ENCODE data around the gene USP36.
"Not testable (repeated sequence)": the region's sequence is repeated elsewhere in the genome, so short reads cannot be mapped to it uniquely, and the experiment has no call there.

Gene USP36

DNA sequence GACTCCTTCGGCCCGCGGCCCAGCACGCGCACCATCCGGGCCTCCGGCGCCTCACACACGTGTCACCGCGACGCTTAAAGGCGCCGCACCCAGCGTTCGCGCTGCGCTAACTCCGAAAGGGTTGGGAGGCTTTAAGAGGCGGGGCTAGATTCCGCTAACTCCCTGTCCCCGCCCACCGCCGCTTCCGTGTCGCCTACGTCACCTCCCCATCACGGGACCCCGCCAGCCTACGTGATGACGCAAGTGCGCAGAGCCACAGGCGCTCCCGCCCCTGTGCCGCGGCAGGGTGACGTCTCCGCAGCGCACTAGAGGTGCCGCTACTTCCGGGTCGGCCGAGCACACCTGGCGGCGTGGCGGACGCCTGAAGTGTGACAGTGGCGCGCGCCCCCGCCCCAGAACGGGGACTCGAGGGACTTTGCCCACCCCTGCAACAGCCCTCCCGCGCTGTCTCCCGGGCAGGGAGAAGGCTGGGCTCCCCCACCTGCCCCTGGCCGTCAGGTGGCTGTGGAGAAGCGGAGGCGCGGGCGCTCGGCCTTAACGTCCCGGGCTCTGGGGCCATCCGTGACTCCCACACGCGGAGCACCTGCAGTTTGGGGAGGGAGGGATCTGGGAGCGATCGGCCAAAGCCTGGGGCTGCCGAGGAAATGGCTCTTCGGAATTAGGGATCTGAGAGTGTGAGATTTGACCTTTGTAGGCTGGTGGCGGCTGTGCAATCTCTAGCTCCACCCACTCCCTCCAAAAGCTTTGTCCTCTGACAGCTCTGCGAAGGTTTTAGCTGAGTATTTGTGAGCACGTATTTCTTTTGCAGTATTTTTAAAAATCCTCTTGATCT lies at the start of gene USP36:
Gene USP36, minus strand, starts transcription at position 35 of the 832 bp plus-strand sequence. CDS start 4,451 bp downstream, outside the sequence.
- DNase-seq (ENCODE audit: low read depth in 2 of 2) = peak; percentile 95 to 96

DNA sequence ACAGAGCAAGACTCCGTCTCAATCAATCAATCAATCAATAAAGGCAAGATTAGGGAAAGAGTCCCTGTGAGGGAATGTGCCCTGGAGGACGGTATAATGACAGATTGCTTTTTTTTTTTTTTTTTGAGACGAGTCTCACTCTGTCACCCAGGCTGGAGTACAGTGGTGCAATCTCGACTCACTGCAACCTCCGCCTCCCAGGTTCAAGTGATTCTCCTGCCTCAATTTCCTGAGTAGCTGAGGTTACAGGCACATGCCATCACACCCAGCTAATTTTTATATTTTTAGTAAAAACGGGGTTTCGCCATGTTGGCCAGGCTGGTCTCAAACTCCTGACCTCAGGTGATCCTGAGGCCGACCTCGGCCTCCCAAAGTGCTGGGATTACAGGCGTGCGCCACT lies 49.5 kb upstream of the USP36 start:
- not testable (repeated sequence) for DNase-seq (ENCODE audit: low read depth in 2 of 2)

DNA sequence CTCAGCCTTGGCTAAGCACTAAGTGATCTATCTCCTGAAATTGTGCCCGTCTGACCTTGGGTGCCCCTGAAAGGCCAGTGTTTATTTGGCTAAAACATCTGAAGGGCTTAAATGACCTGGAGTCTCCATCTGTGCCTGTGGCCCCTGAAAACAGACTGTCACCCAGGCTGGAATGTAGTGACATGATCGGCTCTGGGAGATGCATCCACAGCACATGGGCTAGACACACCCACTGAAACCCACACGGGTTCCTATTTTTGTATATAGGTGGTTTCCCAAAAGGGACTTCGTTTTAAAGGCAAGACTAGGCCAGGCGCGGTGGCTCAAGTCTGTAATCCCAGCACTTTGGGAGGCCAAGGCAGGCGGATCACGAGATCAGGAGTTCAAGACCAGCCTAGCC lies 48.9 kb upstream of the USP36 start:
- no peak for DNase-seq (ENCODE audit: low read depth in 2 of 2)

DNA sequence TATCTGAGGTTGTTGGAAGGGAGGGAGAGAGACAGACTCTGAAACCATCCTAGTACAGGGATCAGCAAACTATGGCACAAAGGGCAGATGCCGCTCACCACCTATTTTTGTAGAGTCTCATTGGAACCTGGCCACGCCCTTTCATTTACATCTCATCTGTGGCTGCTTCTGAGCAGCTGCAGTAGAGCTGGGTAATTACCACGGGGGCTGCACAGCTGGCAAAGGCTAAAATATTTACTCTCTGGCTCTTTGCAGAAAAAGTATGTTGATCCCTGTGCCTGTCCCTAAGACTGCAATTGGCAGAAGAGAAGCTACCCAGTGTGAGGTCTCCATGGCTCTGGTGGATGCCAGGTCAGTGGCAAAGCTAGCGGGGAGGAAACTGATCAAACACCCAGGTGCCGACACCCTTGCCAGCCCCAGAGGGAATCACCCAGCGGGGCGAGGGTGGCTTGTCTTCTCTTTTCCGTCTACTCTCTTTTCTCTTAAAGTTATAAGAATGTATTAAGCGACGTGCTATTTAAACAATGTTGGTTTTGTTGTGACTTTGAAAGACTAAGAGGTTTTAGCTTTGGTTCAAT lies 48.4 kb upstream of the USP36 start:
- no peak for DNase-seq (ENCODE audit: low read depth in 2 of 2)

DNA sequence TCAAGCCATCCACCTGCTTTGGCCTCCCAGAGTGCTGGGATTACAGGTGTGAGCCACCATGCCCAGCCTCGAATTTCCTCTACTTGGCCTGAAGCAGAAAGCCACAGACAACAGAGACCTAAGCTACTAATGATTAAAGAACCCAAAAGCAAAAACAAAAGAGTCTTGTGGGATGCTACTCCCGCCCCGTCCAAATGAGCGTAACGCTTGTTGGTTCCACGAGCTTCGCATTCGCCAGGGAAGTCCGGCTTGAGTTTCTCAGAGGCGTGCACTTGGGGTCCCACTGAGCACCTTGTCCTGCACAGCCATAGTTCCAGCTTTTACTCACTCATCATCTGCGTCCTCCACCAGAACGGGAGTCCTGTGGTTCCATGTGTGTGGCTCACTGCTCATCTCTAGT lies 46.3 kb upstream of the USP36 start:
- no peak for DNase-seq (ENCODE audit: low read depth in 2 of 2)

DNA sequence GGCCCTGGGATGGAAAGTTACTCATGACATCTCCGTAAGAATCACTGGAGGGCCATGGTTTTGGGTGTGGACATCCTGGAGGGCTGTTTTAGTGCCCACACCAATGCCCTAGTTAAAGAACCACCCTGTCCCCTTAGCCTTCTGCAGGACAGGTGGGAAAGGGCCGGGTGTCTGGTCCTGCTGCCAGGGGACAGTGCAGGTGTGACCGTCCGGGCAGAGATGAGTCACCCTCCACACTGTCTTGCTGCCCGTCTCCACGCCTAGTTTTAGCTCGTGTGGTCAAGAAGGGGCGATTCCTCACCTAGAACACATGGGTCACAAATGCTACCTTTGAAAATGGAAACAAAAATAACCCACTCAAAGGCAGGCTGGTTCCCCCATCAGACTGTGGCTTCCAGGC lies 45.3 kb upstream of the USP36 start:
- no peak for DNase-seq (ENCODE audit: low read depth in 2 of 2)

DNA sequence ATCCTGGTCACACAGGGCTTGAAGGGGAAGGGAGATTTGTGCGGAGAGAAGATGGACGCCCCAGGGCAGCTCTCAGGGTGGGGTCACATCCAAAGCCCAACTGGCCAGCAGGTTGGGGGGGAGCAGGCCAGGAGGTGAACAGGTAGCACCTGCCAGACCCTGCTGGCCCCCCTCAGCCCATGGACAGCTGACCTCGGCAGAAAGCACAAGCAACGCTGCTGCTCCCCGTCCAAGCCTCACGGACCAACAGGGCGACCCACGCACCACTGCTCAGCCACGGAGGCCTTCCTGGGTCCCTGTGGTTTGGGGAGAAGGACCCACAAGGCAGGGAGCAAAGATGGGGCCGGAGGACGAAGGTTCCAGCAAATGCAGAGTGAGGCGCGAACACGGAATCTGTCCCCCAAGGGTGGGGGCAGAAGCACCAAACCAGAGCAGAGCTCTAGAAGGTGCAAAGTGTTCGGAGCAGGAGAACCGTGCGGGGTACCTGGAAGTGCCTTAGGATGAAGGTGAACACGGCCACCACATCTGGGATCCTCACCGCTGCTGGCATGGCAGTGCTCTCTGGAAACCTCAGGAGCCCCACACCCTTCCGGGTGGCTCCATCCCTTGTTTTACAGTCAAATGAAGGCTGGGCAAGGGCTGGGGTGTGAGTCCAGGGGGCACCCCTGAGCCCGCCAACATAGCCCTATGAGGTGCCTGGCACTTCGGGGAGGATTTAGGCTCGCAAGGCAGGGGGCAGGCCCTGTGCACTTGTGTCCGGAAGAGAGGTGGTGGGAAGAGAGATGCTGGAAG lies 44.5 kb upstream of the USP36 start:
- DNase-seq (ENCODE audit: low read depth in 2 of 2) = no peak

DNA sequence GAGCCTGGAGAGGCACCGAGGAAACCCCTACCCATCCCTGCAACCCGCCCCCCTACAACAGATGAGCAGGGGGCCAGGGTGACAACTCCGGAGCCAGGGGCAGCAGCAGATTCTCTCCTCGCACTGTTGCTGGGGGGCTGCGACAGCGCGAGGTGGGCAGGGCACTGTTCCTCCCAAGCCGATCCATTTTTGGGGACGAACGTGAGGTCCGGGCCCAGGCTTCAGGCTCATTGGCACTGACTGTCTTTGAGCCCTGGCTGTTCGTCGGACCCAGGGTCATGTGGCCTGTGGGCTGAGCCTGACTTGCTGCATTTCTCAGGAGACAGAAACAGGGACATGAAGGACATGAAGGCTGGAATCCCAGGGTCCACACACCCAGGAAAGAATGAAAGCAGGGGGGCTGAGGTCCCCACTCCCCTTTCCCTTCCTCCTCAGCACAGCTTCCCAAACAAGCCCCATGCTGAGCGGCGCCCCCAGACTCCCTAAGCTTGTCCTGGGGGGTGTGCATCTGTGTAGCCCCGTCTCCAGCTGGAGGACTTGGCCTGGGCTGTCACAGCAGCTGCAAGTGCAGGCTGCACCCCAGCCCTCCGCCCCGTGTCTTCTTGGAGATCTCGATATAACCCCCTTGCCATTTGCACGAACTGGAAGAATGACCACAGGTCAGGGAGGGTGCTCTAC lies 43.7 kb upstream of the USP36 start:
- no peak for DNase-seq (ENCODE audit: low read depth in 2 of 2)

DNA sequence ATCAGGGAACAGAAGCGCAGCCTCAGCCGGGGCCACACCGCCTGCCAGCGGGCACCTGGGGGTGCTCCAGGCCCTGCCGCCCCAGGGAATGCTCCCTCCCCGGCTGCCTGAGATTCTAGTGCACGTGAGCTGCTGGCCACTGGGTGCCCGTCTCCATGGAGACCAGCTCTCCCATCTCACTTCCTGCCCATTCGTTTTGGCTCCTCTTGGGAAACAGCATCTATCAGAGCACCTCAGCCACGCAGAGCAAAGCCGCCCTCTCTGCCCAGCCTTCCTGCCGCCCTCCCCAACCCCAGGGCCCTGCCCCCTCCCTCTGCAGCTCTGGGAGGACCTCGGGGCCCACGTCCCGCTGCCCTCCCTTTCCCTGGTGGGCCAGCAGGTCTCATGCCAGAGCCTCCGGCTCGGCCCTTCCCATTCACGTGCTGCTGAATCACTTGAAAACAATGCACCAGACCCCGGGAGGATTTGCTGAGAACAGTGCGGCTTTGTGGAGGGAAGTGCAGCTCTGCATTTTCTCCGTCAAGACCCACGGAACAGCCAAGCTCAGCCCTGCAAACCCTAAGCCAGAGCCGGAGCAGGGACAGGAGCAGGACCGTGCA lies 43.0 kb upstream of the USP36 start:
- peak; percentile 75 to 76 for DNase-seq (ENCODE audit: low read depth in 2 of 2)

DNA sequence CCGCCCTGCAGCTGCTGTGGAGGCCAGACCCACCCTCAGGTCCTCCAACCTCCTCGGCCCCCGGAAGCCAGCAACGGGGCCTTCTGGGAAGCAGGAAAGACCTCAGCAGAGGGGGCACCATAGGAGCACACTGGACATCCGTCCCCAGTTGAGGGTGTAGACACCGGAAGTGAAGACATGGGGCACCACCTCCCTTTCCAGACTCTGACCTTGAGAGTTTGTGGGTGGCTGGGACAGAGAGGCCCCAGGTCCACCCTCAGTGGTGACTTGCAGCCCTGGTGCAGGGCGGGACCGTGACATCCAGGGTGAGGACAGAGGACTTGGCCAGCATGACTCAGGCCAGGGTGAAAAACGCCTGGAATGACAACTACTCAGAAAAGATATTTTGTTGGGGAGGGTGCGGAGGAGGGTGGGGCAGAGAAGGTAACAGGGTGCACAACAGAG lies 42.5 kb upstream of the USP36 start:
- DNase-seq (ENCODE audit: low read depth in 2 of 2) = peak in 1 of 2 experiments; percentile 41

DNA sequence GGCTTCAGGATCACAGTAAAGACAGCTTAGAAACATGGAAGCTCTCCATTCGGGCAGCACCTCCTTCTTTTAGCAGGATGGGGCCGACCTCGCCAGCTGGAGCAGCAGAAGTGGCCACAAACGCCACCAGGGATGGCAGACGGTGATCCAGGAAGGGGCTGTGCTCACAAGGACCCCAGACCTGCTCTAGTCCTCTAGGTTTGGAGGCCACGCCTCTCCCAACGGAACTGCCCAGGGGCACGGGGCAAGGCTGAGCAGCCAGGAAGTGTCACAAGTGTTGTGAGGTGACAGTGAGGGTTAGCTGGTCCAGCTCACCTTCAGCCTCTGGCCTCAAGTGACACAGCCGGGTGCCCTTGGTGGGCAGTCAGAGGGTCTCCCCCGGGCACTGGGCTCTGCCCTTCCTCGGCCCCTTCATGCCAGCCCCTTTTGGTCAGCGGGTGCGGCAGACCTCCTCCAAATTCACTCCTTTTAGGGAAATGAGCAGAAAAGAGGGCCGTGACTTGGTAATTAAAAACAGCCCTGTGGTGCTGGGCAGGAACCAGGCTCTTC lies 42.0 kb upstream of the USP36 start:
- DNase-seq (ENCODE audit: low read depth in 2 of 2) = peak in 1 of 2 experiments; percentile 47

DNA sequence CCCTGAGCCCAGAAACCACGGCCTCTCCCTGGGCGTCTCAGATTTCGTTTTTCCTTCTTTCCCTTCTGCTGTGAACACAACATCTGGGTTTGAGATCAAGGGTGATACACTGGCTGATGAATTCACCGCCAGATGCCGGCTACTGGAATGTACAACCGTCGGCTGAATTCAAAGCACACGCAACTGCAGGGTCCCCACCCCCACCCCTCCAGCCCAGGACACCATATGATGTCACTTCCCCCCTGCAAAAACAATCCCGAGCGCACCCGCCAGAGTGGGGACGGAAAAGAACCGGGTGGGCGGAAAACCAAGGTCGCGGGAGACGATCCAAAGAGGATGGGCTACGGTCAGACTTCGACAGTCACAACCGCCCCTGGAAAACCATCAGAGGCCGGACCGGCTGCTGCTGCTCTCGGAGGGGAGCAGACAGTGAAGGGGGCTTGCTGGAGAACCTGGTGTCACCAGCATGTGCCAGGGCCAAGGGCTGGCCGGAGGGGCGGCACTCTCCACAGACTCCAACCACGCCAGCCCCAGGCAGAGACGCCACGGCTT lies 39.1 kb upstream of the USP36 start:
- peak; percentile 87 to 89 for DNase-seq (ENCODE audit: low read depth in 2 of 2)

DNA sequence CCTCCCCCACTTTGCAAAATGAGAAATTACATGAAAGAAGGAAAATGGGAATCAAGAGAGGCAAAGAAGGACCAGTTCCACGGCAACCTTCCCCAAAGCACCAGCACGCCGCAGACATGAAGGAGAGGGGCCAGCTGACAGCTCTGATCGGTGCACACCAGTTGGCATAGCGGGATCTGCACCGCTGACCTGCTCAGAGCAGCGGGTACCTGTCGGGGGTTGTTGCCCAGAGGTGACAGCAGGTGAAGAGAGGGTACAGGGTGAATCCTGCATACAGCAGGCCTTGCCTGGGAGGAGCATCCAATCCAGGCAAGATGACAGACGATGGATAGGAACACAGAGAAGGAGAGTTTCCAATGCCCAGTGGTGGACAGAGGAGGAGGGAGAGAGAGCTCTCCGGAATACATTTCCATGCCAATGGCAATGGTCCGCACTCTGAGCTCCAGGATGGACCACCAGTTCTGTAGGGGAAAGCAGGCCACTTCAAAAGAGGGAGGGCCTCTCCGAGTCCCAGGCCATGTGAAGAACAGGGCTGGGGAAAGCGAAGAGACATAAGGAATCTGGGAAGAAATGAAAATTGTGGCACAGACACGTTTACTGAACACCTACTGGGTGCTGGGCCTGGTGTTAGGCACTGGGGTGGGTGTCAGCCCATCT lies 38.4 kb upstream of the USP36 start:
- no peak for DNase-seq (ENCODE audit: low read depth in 2 of 2)

DNA sequence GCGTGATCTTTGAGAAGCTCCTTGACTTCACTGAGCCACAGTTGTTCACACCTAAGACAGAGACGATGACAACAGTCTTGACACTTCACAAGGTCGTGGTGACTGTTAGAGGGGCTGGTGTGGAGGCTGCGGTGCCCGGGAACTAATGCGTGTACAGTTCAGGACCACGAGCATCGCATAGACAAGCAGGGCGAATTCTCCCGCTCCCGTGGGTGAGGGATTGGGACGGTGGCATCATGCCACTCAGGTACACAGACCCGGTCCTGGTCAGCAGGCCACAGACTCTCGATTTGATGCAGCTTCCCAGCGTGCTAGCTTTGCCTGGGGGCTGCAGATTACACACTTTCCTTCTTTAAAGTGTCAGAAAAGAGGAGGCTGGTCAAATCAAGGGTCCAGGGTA lies 37.6 kb upstream of the USP36 start:
- no peak for DNase-seq (ENCODE audit: low read depth in 2 of 2)

DNA sequence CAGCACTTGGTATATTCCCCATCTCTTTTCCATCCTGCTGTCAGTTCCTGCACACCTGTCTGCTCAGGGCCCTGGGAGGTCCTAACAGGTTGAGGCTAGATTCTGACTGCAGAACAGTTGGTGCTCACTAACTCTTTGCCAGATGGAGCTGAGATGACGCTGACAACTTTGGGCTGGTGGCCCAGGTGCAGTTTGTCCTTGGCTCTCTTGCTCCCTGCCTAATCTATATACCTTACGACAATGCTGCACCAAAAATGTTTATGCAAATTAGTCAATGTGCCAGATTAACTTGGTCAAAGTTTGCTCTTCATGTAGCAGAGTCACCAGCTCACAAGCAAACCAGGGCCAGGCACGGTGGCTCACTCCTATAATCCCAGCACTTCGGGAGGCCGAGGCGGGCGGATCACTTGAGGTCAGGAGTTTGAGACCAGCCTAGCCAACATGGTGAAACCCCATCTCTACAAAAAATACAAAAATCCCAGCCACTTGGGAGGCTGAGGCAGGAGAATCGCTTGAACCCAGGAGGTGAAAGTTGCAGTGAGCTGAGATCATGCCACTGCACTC lies 36.4 kb upstream of the USP36 start:
- not testable (repeated sequence) for DNase-seq (ENCODE audit: low read depth in 2 of 2)

DNA sequence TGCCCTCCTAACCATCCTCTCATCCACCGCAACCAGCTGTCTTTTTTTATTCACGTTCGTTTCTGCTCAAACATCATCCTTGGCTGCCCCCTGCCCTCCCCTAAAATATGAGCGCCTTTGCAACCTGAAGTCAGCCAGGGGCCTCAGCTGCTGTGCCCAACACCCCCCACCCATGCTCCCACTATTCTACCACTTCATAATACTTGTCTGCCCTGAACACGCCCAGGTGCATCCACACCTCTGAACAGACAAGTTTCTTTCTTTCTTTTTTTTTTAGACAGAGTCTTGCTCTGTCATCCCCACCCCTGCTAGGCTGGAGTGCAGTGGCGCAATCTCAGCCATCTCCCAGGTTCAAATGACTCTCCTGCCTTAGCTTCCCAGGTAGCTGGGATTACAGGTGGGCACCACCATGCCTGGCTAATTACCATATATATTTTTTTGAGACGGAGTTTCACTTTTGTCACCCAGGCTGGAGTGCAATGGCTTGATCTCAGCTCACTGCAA lies 35.5 kb upstream of the USP36 start:
- no peak for DNase-seq (ENCODE audit: low read depth in 2 of 2)

DNA sequence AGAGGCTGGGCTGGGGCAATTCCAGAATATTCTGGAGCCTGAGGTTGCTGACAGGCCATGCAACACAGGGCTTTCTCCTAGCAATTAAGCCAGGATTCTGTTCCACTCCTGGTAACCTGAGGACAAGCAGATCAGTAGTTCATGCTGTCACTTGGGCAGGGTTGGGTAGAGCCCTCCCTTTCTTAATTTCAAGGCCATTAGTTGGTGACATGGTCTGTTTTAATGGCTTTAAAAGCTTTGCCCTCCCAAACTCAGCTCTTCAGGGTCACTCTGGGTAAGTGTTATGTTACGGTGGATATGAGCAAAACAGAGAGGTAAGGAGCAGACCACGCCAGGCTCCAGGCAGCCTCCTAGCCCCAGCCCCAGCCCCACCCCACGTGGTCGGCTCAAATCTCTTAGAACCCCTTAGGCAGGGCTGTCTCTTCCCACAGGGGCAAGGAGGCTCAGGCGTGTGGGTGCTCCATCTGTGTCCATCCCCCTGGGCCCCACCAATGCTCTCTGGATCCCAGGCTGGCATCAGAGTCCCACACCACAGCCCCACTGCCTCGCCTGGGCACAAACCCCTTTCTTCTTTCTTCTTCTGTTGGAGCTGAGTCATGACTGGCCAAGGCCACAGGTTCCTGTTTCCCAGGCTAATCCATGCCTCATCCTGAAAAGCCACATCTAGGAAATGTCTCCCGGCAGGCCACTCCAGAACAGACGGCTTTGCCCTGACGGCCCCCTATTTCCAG lies 34.9 kb upstream of the USP36 start:
- no peak for DNase-seq (ENCODE audit: low read depth in 2 of 2)

DNA sequence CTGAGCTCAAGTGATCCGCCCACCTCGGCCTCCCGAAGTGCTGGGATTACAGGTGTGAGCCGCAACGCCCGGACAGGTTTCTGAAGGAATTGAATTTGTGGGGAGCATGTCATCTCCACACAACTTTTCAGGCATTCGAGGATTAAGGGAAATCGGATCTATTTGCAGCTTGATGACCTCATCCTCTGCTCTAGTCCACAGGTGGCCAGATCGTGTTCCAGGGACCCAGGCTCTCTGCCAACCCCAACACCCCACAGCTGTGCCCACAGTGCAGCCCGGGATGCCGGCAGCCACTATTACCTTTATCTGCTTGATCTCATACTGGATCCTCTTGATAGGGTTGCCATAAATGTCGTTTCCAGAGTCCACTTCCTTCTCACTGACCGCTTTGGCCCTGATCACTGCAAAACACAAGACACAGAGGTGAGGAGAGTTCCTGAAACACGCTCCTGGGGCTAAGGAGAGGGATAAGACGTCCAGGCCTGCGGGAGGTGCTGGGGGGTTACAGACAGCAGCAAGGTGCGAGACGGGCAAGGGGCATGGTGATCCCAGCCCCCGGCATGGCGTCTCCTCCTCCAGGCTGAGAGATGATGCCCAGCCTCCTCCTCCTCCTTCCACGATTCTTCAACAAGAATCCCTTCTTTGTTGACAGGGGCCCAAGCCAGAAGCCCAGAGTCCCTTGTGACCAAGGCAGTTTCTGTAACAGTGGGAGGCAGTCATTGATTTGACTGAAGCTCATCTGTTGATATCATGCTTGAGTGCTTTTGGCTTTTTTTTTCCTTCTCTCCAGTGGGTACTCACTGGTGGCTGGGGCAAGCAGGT lies 33.1 kb upstream of the USP36 start:
- DNase-seq (ENCODE audit: low read depth in 2 of 2) = no peak

Measured in fibroblast of skin of left biceps (primary cell).